Anterior cingulate cortex (tissue), 58 donors: ENCODE data around the gene RNF181.
A peak's percentile ranks its signal among the peaks of the same experiment; 100 is the strongest.
"Not testable (repeated sequence)": the region's sequence is repeated elsewhere in the genome, so short reads cannot be mapped to it uniquely, and the experiment has no call there.

Experiments used
- DNase-seq, 58 donors: peaks; one replicate each; lab custom pipeline; 2025; lab: John Stamatoyannopoulos, UW

The RNF181 gene

DNA sequence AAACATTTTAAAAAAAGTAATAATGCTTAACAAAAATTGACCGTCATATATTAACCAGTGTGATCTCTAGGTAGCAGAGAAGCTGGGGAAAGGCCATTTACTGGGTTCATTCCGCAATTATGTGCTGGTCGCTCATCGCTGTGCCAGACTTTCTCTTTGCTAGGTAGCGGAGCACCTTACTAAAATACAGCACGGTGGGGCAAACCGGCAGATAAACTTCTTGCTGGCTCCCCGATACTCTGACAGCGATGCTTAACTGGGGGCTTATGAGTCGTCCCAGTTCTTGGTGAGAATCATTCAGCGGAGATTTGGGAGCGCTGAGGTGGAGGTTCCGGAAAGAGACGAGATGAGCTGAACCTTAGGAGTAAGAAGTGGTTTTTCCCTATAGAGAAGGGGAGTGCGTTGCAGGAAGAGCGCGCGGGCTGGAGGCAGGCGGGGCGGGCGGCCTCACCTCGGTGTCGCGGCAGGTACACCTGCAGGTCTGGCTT lies 15.7 kb downstream of the RNF181 start:
- DNase-seq, result peak in 1 of 58 donors; percentile 46

DNA sequence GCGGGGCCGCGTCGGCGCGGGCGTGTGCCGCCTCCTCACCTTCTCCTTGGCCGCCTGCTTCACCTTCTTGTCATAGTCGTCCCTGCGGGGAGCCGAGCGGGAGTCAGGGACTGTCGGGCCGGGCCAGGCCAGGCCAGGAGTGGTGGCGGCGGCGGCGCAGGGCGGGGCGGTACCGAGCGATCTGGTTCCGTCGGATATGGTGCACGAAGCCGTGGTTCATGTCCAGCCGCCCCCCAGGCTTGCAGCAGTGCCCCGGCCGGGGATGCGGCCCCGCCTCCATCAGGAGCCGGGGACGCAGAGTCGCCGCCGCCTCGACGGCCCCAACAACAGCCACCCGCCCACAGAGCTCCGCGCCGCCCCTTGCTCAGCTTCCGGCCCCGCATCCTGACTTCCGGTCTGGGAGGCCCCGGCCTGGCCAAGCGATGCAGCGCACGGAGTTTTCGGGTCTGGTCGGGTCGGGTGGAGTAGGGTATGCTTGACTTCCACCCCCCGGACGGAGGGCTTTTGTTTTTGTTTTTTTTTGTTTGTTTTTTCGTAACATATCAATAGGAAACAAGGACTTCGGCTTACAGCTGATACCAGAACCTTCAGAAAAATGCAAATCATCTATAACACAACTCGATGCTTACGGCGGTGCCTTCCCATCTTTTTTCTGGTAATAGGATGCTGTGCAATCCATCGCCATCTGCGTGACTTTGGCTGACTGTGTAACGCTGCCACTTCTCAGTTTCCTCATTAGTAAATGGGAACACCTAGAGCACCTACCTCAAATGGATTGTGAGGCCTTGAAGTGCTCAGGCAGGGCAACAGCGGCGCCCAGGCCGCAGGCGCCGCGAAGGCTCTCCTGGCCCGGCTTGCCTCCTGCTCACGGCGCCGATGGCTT lies 16.4 kb downstream of the RNF181 start, which contains the start of gene C2orf68:
TSS of gene C2orf68 (minus strand) at position 362 of the 883 bp plus-strand sequence. CDS start at position 280, 82 bp downstream.
- peak in 57 of 58 donors; percentile 41 to 91 (median 80) for DNase-seq

GRCh38 chr2:85613717-85614515 lies 18.4 kb downstream of the RNF181 start:
- DNase-seq, result no peak

DNA sequence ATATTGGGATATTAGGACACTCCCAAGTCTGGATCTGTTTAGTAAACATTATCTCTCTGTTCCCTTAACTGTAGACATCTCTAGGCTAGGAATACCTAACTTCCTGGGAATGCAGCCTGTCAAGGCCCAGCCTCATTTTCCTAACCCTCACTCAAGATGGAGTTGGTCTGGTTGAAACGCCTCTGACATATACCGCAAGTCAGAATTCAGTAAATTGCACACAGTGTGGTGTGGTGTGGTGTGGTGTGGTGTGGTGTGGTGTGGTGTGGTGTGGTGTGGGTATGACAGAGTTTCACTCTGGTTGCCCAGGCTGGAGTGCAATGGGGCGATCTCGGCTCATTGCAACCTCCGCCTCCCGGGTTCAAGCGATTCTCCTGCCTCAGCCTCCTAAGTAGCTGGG lies 19.2 kb downstream of the RNF181 start:
- not testable (repeated sequence) for DNase-seq

DNA sequence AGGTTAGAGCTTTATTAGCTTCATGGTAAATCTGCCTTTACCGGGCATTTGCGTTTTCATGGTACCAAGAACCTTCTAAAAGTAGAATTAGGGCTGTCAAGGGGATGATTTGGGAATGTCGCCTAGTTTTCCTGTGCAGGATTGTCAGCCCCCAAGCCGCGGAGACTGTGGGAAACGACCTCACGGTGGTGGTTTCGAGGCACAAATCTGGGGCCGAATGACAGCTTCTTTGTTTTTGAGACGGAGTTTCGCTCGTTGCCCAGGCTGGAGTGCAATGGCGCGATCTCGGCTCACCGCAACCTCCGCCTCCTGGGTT lies 19.8 kb downstream of the RNF181 start:
- no peak for DNase-seq

GRCh38 chr2:85617723-85618122 lies 22.2 kb downstream of the RNF181 start:
- DNase-seq, result not testable (repeated sequence)

DNA sequence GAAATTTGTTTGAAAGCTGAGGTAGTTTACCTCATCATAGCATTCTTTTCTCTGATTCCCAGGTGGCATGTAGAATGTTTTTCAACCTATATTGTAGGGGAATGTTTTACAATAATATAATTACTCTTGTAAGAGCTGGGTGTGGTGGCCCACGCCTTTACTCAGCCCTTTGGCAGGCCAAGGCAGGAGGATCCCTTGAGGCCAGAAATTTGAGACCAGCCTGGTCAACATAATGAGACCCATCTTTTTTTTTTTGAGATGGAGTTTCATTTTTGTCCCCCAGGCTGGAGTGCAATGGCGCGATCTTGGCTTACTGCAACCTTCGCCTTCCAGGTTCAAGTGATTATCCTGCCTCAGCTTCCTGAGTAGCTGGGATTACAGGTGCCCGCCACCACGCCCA lies 24.1 kb downstream of the RNF181 start:
- no peak for DNase-seq

GRCh38 chr2:85621338-85621737 lies 25.8 kb downstream of the RNF181 start:
- no peak for DNase-seq

DNA sequence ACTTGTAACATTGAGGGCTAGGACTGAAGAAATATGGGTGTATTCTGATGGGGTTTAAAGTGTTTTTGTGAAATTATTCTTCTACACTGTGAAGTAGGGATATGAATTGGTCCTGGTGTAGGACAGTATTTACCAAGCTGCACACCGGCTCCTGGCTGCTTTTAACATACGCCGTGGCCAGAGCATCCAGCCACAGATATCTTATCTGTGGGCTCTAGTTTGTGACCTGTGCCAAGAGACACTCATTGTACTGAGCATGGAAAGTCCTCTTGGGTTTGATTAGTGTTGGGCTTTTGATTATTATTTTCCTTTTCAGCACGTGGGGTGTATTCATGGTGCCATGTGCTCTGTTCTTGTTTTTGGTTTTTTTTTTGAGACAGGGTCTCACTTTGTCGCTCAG lies 28.4 kb downstream of the RNF181 start:
- DNase-seq, result no peak

GRCh38 chr2:85628658-85629057 lies 33.1 kb downstream of the RNF181 start:
- DNase-seq, result no peak

DNA sequence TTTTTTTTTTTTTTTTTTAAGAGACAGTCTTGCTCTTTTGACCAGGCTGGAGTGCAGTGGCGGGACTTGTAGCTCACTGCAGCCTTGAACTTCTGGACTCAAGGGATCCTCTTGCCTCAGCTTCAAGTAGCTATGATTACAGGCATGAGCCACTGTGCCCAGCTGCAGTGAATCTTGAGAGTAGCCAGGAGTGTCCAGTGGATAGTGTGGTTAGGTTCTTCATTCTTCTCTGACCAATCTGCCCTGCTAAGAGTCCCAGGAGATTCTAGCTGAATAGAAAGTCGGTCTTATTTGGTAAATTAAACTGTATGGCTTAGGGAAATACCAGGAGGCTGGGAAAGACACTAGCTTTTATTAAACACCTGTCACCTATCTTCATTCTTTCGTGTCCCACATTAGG lies 35.8 kb downstream of the RNF181 start:
- DNase-seq, result no peak

- DNase-seq, result no peak
Measured at GRCh38 chr2:85635011-85635410, 39.5 kb downstream of the RNF181 start.

GRCh38 chr2:85635636-85636035 lies 40.1 kb downstream of the RNF181 start:
- DNase-seq, result no peak

GRCh38 chr2:85642725-85643124 lies 47.2 kb downstream of the RNF181 start:
- DNase-seq, result no peak

DNA sequence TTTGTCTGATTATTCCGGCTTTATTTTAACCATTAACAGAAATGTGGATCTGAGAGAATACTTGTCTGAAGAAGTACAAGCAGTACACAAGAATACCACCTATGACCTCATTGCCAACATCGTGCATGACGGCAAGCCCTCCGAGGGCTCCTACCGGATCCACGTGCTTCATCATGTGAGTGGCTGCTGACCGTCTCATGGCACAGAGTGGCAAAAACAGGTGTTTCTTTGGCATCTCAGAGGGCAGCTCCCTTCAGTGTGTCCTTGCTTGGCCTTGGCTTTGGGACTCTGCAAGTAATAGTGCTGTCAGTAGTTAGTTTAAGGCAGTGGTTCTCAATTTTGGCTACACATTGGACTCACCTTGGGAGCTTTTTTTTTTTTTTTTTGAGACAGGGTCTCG lies 49.4 kb downstream of the RNF181 start:
- no peak for DNase-seq

DNA sequence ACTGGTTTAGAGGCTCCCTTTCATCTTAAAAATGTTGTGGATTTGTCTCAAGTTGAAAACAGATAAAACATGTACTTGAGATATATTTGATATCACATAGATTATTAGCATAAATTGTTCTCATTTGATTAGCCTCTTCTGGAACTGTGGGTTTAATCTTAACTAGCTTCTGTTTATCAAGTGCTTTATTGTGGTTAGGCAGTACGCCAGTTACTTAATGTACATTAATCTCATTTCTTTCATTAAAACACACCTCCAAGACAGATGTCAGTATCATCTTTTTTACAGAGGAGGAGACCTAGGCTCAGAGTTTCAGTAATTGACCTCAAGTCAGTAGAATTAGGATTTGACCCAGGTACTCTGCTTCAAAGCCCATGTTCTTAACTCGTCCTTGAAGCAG lies 50.6 kb downstream of the RNF181 start:
- no peak for DNase-seq
